GM21619 (cell line): ENCODE data around the gene ZNF618.
"Not testable (repeated sequence)": the region's sequence is repeated elsewhere in the genome, so short reads cannot be mapped to it uniquely, and the experiment has no call there.

Experiments
- ATAC-seq: cut with Tn5 transposase; IDR thresholded peaks from one replicate; pipeline ENCODE4 v1.9.1; 2021; ENCODE audit not compliant: unreplicated experiment

ZNF618 gene

GRCh38 chr9:113985968-113986585 is 110.0 kb downstream of the ZNF618 start:
- no peak for ATAC-seq

GRCh38 chr9:113986931-113987330 is 110.8 kb downstream of the ZNF618 start:
- ATAC-seq: no peak

- no peak for ATAC-seq
Measured at GRCh38 chr9:113987526-113987925, 111.4 kb downstream of the ZNF618 start.

- no peak for ATAC-seq
Measured at GRCh38 chr9:113988385-113989016, 112.4 kb downstream of the ZNF618 start.

GRCh38 chr9:113989017-113989713 is 113.1 kb downstream of the ZNF618 start:
- no peak for ATAC-seq

- no peak for ATAC-seq
Measured at GRCh38 chr9:113989714-113990569, 113.8 kb downstream of the ZNF618 start.

- ATAC-seq: no peak
Measured at GRCh38 chr9:113990570-113990907, 114.4 kb downstream of the ZNF618 start.

- ATAC-seq: no peak
Measured at GRCh38 chr9:113990975-113991471, 114.9 kb downstream of the ZNF618 start.

GRCh38 chr9:113991714-113992113 is 115.6 kb downstream of the ZNF618 start:
- ATAC-seq: no peak

GRCh38 chr9:113992276-113992951 is 116.3 kb downstream of the ZNF618 start:
- no peak for ATAC-seq

- no peak for ATAC-seq
Measured at GRCh38 chr9:113992994-113993393, 116.9 kb downstream of the ZNF618 start.

GRCh38 chr9:113993838-113994540 is 117.9 kb downstream of the ZNF618 start:
- ATAC-seq: no peak

GRCh38 chr9:113995401-113995800 is 119.3 kb downstream of the ZNF618 start:
- ATAC-seq: no peak

GRCh38 chr9:113995963-113996362 is 119.9 kb downstream of the ZNF618 start:
- ATAC-seq: no peak

GRCh38 chr9:113996531-113997001 is 120.5 kb downstream of the ZNF618 start:
- ATAC-seq: no peak

GRCh38 chr9:113997064-113997463 is 121.0 kb downstream of the ZNF618 start:
- ATAC-seq: not testable (repeated sequence)

GRCh38 chr9:113997610-113998009 is 121.5 kb downstream of the ZNF618 start:
- no peak for ATAC-seq

GRCh38 chr9:113998114-113998513 is 122.0 kb downstream of the ZNF618 start:
- no peak for ATAC-seq

- ATAC-seq: no peak
Measured at GRCh38 chr9:113998525-113999255, 122.6 kb downstream of the ZNF618 start.
